Measurements from ENCODE around the gene MECR.
A peak's percentile ranks its signal among the peaks of the same experiment; 100 is the strongest.
"Not testable (repeated sequence)": the region's sequence is repeated elsewhere in the genome, so short reads cannot be mapped to it uniquely, and the experiment has no call there.

MECR gene

DNA sequence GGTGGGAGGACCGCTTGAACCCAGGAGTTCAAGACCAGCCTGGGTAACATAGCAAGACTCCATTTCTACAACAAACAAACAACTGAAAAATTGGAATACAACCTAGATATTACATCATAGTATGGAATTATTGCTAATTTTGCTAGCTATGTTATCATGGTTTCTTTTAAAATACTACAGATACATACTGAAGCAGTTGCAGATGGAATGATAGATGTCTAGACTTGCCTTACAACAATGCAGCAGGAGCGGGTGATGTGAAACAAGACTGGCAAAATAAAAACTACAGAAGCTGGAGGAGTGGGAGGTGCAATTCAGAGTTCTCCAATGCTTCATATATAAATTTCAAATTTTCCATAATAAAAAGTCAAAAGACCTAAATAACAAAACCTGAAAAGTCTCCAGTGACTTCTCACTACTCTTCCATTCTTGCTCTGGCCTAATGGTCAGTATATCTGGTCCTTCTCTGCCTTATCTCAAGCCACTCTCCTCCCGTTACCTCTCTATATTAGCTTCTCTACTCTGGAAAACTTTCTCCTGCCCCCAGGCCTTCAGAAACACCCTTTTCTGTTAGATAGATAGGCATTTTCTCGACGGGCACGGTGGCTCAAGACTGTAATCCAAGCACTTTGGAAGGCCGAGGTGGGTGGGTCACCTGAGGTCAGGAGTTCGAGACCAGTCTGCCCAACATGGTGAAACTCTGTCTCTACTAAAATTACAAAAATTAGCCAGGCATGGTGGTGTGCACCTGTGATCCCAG is 78.5 kb downstream of the MECR start:
- H3K4me3 ChIP-seq (replicated peaks; ENCODE audit: low read depth, low read length) = no peak overlapping the region
- DNase-seq (ENCODE audit: low read depth) = no peak
- no peak for TF ChIP-seq CTCF (IDR thresholded peaks at IDR 0.05; ENCODE audit: low read length, missing control alignments)

DNA sequence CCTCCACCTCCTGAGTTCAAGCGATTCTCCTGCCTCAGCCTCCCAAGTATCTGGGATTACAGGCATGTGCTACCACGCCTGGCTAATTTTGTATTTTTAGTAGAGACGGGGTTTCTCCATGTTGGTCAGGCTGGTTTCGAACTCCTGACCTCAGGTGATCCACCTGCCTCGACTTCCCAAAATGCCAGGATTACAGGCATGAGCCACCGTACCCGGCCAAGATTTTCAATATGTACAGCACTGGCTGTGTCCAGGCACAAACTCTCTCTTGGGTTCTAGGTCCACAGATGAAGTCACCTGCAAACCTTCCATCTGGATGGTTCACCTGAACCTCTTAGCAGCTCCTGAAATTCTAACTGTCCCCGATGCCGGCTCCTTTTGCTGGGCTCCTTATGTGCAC is 80.4 kb downstream of the MECR start:
- not testable (repeated sequence) for H3K4me3 ChIP-seq (replicated peaks; ENCODE audit: low read depth, low read length); DNase-seq (ENCODE audit: low read depth)

DNA sequence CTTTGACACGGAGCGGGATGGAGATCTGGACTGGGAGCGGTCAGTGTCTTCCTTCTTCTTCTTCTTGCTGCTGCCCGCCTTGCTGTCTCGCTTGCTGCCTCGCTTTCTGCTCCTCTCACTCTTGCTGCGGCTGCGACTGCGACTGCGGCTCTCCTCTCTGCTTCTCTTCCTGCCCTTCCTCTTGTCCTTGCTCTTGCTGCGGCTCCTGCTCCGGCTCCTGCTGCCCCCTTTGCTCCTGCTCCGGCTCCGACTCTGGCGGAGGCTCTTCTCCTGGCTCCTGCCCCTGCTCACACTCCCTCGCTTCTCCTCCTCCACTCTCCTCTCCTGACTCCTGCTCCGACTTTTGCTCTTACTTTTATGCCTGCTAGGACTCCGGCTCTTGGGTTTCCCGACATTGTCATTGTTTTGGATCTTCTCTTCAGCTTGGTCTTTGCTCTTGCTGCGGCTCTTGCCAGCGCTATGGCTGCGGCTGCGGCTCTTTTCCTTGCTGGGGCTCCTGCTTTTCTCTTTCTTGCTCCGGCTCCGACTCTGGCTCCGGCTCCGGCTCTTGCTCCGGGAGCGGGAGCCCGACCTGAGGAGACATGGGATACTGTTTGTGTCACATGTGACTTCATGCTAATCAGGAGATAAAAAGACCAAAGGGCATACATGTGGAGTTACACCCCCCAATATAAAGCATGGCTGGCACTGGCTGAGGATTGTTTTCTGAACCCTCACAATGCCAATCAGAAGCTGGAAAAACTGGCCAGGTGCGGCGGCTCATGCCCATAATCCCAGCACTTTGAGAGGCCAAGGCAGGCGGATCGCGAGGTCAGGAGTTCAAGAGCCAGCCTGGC is 81.9 kb downstream of the MECR start:
- no peak overlapping the region for H3K4me3 ChIP-seq (replicated peaks; ENCODE audit: low read depth, low read length)
- DNase-seq (ENCODE audit: low read depth) = no peak
- no peak for TF ChIP-seq CTCF (IDR thresholded peaks at IDR 0.05; ENCODE audit: low read length, missing control alignments)

GRCh38 chr1:29145739-29146437 is 84.8 kb downstream of the MECR start:
- no peak overlapping the region for H3K4me3 ChIP-seq (replicated peaks; ENCODE audit: low read depth, low read length)
- no peak for TF ChIP-seq CTCF (IDR thresholded peaks at IDR 0.05; ENCODE audit: low read length, missing control alignments)
- peak; percentile 57 for DNase-seq (ENCODE audit: low read depth)

DNA sequence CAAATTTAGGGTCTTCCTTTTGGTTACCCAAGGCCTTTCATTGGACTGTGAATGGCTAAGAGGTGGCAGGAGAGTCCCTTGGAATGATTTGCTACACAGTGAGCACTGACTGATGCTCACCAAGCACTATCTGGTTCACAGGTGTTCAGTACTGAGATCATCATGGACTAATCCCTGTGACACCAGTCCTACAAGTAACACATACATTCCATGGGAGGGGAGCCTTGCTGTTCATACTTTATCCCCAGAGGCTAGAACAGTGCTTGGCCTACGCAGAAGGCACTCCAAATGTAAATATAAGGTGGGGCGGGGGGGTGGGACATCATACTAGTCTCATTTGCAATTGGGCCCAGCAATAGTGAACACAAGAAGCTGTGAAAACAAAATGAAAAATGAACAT is 86.6 kb downstream of the MECR start:
- no peak for DNase-seq (ENCODE audit: low read depth)
- H3K4me3 ChIP-seq (replicated peaks; ENCODE audit: low read depth, low read length) = no peak overlapping the region
- no peak for TF ChIP-seq CTCF (IDR thresholded peaks at IDR 0.05; ENCODE audit: low read length, missing control alignments)

- no peak for DNase-seq (ENCODE audit: low read depth)
- TF ChIP-seq CTCF (IDR thresholded peaks at IDR 0.05; ENCODE audit: low read length, missing control alignments) = no peak
- H3K4me3 ChIP-seq (replicated peaks; ENCODE audit: low read depth, low read length) = no peak overlapping the region
Measured at GRCh38 chr1:29142714-29143113, 88.0 kb downstream of the MECR start.
